H9 (cell line): ENCODE results near the gene TSPAN13. TPM values are rescaled to one million over a fixed set of nuclear protein-coding genes. Genes with fewer than 3 reads are reported as not detected.

Experiments used
- DNase-seq: peaks from one replicate; pipeline ENCODE4 v3.0.0-alpha.2; 2017
- H2AFZ ChIP-seq: one replicate; pipeline ENCODE4 v1.6.1; 2013; ENCODE audit warnings: mild to moderate bottlenecking, low read length, control low read depth, moderate library complexity
- H2AK5ac ChIP-seq: 2 replicates; pipeline ENCODE4 v1.6.1; 2013; ENCODE audit warnings: low read length, control low read depth, mixed read lengths; ENCODE audit not compliant: insufficient read length
- H2BK120ac ChIP-seq: one replicate; pipeline ENCODE4 v1.6.1; 2013; ENCODE audit warnings: low read depth, mild to moderate bottlenecking, low read length, control low read depth, inconsistent platforms; ENCODE audit not compliant: poor library complexity, severe bottlenecking
- H2BK12ac ChIP-seq: 2 replicates; pipeline ENCODE4 v1.6.1; 2013; ENCODE audit warnings: low read length, control low read depth, mixed read lengths, low read depth; ENCODE audit not compliant: insufficient read length
- H2BK15ac ChIP-seq: 2 replicates; pipeline ENCODE4 v1.6.1; 2013; ENCODE audit warnings: low read depth, low read length, control low read depth
- H2BK20ac ChIP-seq: one replicate; pipeline ENCODE4 v1.6.1; 2013; ENCODE audit warnings: low read depth, mild to moderate bottlenecking, low read length, control low read depth, inconsistent platforms; ENCODE audit not compliant: poor library complexity, severe bottlenecking
- H2BK5ac ChIP-seq: 2 replicates; pipeline ENCODE4 v1.6.1; 2013; ENCODE audit warnings: low read length, control low read depth, mixed read lengths; ENCODE audit not compliant: insufficient read length
- H3K14ac ChIP-seq: 2 replicates; pipeline ENCODE4 v1.6.1; 2013; ENCODE audit warnings: low read length, control low read depth; ENCODE audit not compliant: insufficient read depth
- H3K18ac ChIP-seq: 2 replicates; pipeline ENCODE4 v1.6.1; 2013; ENCODE audit warnings: low read depth, mild to moderate bottlenecking, mixed read lengths, low read length, control low read depth; ENCODE audit not compliant: insufficient read length
- H3K23ac ChIP-seq: 2 replicates; pipeline ENCODE4 v1.6.1; 2013; ENCODE audit warnings: low read length, control low read depth, mixed read lengths, low read depth; ENCODE audit not compliant: insufficient read length
- H3K23me2 ChIP-seq: 2 replicates; pipeline ENCODE4 v1.6.1; 2013; ENCODE audit warnings: low read depth, mild to moderate bottlenecking, mixed read lengths, low read length, control low read depth; ENCODE audit not compliant: insufficient read length, poor library complexity, severe bottlenecking
- H3K27ac ChIP-seq: 2 replicates; pipeline ENCODE4 v1.5.1; 2013; ENCODE audit warnings: low read length, control low read depth, mixed read lengths, low read depth; ENCODE audit not compliant: insufficient read length
- H3K27me3 ChIP-seq: 2 replicates; pipeline ENCODE4 v1.6.1; 2013; ENCODE audit warnings: low read length, control low read depth, inconsistent platforms; ENCODE audit not compliant: insufficient read depth
- H3K4ac ChIP-seq: 2 replicates; pipeline ENCODE4 v1.6.1; 2013; ENCODE audit warnings: low read depth, mild to moderate bottlenecking, control low read depth, inconsistent platforms, low read length, moderate library complexity
- H3K4me1 ChIP-seq: 2 replicates; pipeline ENCODE4 v1.6.1; 2013; ENCODE audit warnings: low read length, control low read depth, inconsistent platforms; ENCODE audit not compliant: insufficient read depth
- H3K4me2 ChIP-seq: 2 replicates; pipeline ENCODE4 v1.6.1; 2013; ENCODE audit warnings: low read length, control low read depth, mixed read lengths; ENCODE audit not compliant: insufficient read length, insufficient read depth
- H3K56ac ChIP-seq: 2 replicates; pipeline ENCODE4 v1.6.1; 2013; ENCODE audit warnings: low read depth, mild to moderate bottlenecking, mixed read lengths, low read length, control low read depth; ENCODE audit not compliant: insufficient read length
- H3K79me1 ChIP-seq: 2 replicates; pipeline ENCODE4 v1.6.1; 2013; ENCODE audit warnings: low read depth, mild to moderate bottlenecking, moderate library complexity, low read length, control low read depth, inconsistent platforms; ENCODE audit not compliant: insufficient read depth, poor library complexity, severe bottlenecking
- H3K79me2 ChIP-seq: 2 replicates; pipeline ENCODE4 v1.6.1; 2013; ENCODE audit warnings: low read length, control low read depth, inconsistent platforms; ENCODE audit not compliant: insufficient read depth
- H3K9ac ChIP-seq: 2 replicates; pipeline ENCODE4 v1.6.1; 2013; ENCODE audit warnings: low read length, control low read depth, mixed read lengths; ENCODE audit not compliant: insufficient read length; ENCODE audit errors: extremely low read depth
- H3K9me3 ChIP-seq: one replicate; pipeline ENCODE4 v1.6.1; 2013; ENCODE audit warnings: low read depth, low read length, inconsistent platforms; ENCODE audit not compliant: control insufficient read depth
- H3T11ph ChIP-seq: one replicate; pipeline ENCODE4 v1.6.1; 2013; ENCODE audit warnings: mild to moderate bottlenecking, low read length, control low read depth, inconsistent platforms
- H4K20me1 ChIP-seq: one replicate; pipeline ENCODE4 v1.6.1; 2013; ENCODE audit not compliant: control insufficient read depth, insufficient read length, insufficient read depth
- H4K5ac ChIP-seq: 2 replicates; pipeline ENCODE4 v1.6.1; 2013; ENCODE audit warnings: low read depth, mild to moderate bottlenecking, mixed read lengths, low read length, control low read depth; ENCODE audit not compliant: insufficient read length
- H4K8ac ChIP-seq: replicated peaks from 2 replicates; pipeline ENCODE4 v1.6.1; 2013; ENCODE audit warnings: low read length, control low read depth, mixed read lengths, low read depth; ENCODE audit not compliant: insufficient read length
- H4K91ac ChIP-seq: 2 replicates; pipeline ENCODE4 v1.6.1; 2013; ENCODE audit warnings: low read depth, mild to moderate bottlenecking, moderate library complexity, mixed read lengths, low read length, control low read depth; ENCODE audit not compliant: insufficient read length
- H3K27ac Mint-ChIP-seq, 3 experiments: 2 replicates in 2 of 3; 3 replicates in 1 of 3; pipeline ENCODE4 v1.8.0; 2020 to 2021; ENCODE audit warnings: mixed read lengths in 3 of 3, mild to moderate bottlenecking in 1 of 3, moderate library complexity in 1 of 3
- H3K27me3 Mint-ChIP-seq: 2 replicates; pipeline ENCODE4 v1.8.0; 2021; ENCODE audit warnings: low read depth, mild to moderate bottlenecking, moderate library complexity, mixed read lengths
- H3K36me3 Mint-ChIP-seq, 3 experiments: 2 replicates in 2 of 3; 3 replicates in 1 of 3; pipeline ENCODE4 v1.8.0; 2020 to 2021; ENCODE audit warnings: low read depth in 3 of 3, mixed read lengths in 3 of 3; ENCODE audit not compliant: insufficient read depth in 1 of 3
- H3K4me1 Mint-ChIP-seq, 2 experiments: 2 replicates each; pipeline ENCODE4 v1.8.0; 2020; ENCODE audit warnings: mixed read lengths in 2 of 2
- H3K4me3 Mint-ChIP-seq, 2 experiments: 2 replicates in 1 of 2; 3 replicates in 1 of 2; pipeline ENCODE4 v1.8.0; 2020 to 2021; ENCODE audit warnings: mild to moderate bottlenecking in 2 of 2, mixed read lengths in 2 of 2, moderate library complexity in 1 of 2
- H3K9me3 Mint-ChIP-seq, 2 experiments: 2 replicates in 1 of 2; 3 replicates in 1 of 2; pipeline ENCODE4 v1.8.0; 2020; ENCODE audit warnings: mild to moderate bottlenecking in 2 of 2, mixed read lengths in 2 of 2, moderate library complexity in 1 of 2
- CTCF ChIP-seq: fragments of 200-600 bp; sonication (generic); conservative IDR thresholded peaks from 3 replicates; pipeline ENCODE4 v1.8.0; 2021; ENCODE audit warnings: antibody characterized with exemption, mild to moderate bottlenecking
- WGBS: extraction: QIAGEN DNeasy Blood & Tissue Kit; methylation state at CpG from one replicate; pipeline ENCODE4 v1.1.7; 2013; ENCODE audit warnings: missing lambda C conversion rate, low lambda C conversion rate, mixed read lengths; ENCODE audit not compliant: insufficient read length; ENCODE audit errors: extremely low coverage; 5-methylcytosine and 5-hydroxymethylcytosine counted together
- total RNA-seq: library from RNA; stranded (reverse); gene quantifications from 2 replicates; pipeline ENCODE4 v1.2.1, GENCODE V29; 2021

Gene TSPAN13
- total RNA-seq, 1 experiment from 2014 or later = 18.7 TPM

- Histone ChIP-seq H2BK120ac (no peak overlapping the region), H2AK5ac (no peak overlapping the region), H4K91ac (no peak overlapping the region), H3K79me1 (no peaks in the 10 kb centered on the region), H3T11ph (no peak overlapping the region), H3K9me3 (no peaks in the 10 kb centered on the region), H4K8ac (no peak overlapping the region), H3K23me2 (no peaks in the 10 kb centered on the region), H3K79me2 (no peaks in the 10 kb centered on the region), H3K4me2 (no peak overlapping the region), H3K14ac (no peak overlapping the region), H2BK5ac (no peak overlapping the region), H4K20me1 (no peaks in the 10 kb centered on the region), H3K4me1 (peaks cover 5% of the 10 kb centered on the region; the same call in 1 of the 2 replicates), H3K27ac (no peak overlapping the region), H3K18ac (no peak overlapping the region), H3K56ac (no peak overlapping the region), H2AFZ (no peak overlapping the region), H4K5ac (no peak overlapping the region), H3K23ac (no peak overlapping the region), H3K9ac (no peak overlapping the region), H3K4ac (no peak overlapping the region), H2BK15ac (no peak overlapping the region), H2BK20ac (no peak overlapping the region), H3K27me3 (no peaks in the 10 kb centered on the region), H2BK12ac (no peak overlapping the region)
- DNase-seq = no peak
- Mint-ChIP-seq H3K27me3 (no peaks in the 10 kb centered on the region; the same call in 1 of the 2 replicates), H3K4me1 (peaks cover 17 to 24% of the 10 kb centered on the region in 2 experiments), H3K9me3 (no peaks in the 10 kb centered on the region), H3K4me3 (no peak overlapping the region), H3K36me3 (no peaks in the 10 kb centered on the region), H3K27ac (no peak overlapping the region)
- no CpG with 5 or more reads among the region's 4 CpGs for WGBS
- TF ChIP-seq CTCF = no peak
Measured at GRCh38 chr7:16743236-16743635, 10.3 kb upstream of the TSPAN13 start.
